ENCODE data around the gene AKR7A3.
"Not testable (repeated sequence)": the region's sequence is repeated elsewhere in the genome, so short reads cannot be mapped to it uniquely, and the experiment has no call there.

Gene AKR7A3

DNA sequence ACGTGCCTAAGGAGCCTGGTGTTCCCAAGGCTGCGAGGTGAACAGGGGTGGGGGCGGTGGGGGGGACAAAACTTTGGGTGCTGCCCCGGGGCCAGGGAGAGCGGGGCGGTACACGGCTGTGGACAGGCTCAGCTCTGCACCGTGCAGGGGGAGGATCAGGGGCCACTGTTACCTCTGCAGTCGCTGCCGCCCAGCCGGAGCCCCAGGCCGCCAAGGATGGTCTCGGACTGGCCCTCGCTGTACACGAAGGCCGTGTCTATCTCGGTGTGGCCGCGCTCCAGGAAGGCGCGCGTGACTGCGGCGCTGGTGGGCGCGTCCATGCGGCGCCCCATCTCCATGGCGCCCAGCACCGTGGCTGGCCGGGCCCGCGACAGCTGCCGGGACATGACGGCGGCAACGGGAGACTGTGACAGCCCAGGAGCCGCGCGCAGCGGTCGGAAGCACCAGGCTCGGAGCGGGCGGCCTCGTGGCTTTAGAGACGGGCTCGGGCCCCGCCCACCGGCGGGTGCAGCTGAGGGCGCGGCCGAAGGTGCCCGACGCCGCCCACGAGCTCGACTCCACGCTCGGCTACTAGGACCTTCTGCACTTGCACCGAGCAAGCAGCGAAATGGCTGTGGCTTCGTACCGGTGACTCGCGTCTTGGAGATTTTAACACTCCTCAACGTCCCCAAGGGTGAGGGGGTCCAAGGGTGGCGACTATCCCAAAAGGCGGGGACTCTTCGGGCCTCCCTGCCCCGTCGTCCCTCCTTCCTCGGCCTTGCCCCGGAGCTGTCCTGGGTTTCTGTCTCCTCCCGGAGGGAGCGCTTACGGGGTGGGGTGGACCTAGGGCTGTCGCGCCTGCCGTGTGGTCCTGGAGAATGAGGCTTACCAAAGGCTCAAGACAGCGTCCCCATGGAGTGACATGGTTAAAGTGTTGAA is at the start of gene AKR7A3:
AKR7A3 (minus strand) TSS at position 447 of the 918 bp plus-strand sequence; CDS start at position 386, 61 bp downstream.
- intact Hi-C loops (cut with micrococcal nuclease); H3K36me3 Mint-ChIP-seq (ENCODE audit: low read depth): not testable (repeated sequence)
- Mint-ChIP-seq H3K4me3 (peak within 1 kb of the TSS; percentile 67), H3K9me3 (peaks cover 11% of the 10 kb centered on the region), H3K27me3 (peaks cover 26% of the 10 kb centered on the region), H3K4me1 (ENCODE audit: low read depth) (peaks cover 11% of the 10 kb centered on the region), H3K27ac (peak within 1 kb of the TSS; percentile 24)

GRCh38 chr1:19338323-19338762 is 49.8 kb upstream of the AKR7A3 start:
- intact Hi-C loops (cut with micrococcal nuclease): no loop called here
- H3K9me3 Mint-ChIP-seq: no peaks in the 10 kb centered on the region
- no peaks in the 10 kb centered on the region for H3K27me3 Mint-ChIP-seq
- no peak overlapping the region for H3K4me3 Mint-ChIP-seq
- peaks cover 80% of the 10 kb centered on the region for H3K36me3 Mint-ChIP-seq (ENCODE audit: low read depth)
- no peak overlapping the region for H3K27ac Mint-ChIP-seq
- peaks cover 12% of the 10 kb centered on the region for H3K4me1 Mint-ChIP-seq (ENCODE audit: low read depth)

DNA sequence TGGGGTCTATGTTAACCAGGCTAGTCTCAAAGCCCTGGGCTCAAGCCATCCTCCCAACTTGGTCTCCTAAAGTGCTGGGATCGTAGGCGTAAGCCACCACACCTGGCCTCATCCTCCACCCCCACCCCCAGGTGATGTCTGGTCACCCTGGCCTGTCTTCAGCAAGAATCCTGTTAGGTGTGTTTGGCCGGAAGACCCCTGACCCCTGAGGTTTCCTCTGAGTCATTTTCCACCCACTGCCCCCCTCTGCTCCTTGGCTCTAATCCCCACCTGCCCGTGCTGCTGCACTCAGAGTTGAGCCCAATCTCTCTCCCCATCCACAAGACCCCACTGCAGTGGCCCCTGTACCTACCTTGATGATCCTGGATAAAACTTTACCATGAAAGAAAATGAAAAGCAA is 48.7 kb upstream of the AKR7A3 start:
- Mint-ChIP-seq H3K27me3 (no peaks in the 10 kb centered on the region), H3K9me3 (no peaks in the 10 kb centered on the region), H3K27ac (peak overlapping the region; percentile 11), H3K4me3 (no peak overlapping the region), H3K4me1 (ENCODE audit: low read depth) (peaks cover 12% of the 10 kb centered on the region), H3K36me3 (ENCODE audit: low read depth) (peaks cover 80% of the 10 kb centered on the region)
- intact Hi-C loops (cut with micrococcal nuclease): no loop called here

- no peak overlapping the region for H3K27ac Mint-ChIP-seq
- H3K27me3 Mint-ChIP-seq: no peaks in the 10 kb centered on the region
- intact Hi-C loops (cut with micrococcal nuclease): no loop called here
- no peaks in the 10 kb centered on the region for H3K9me3 Mint-ChIP-seq
- peaks cover 80% of the 10 kb centered on the region for H3K36me3 Mint-ChIP-seq (ENCODE audit: low read depth)
- H3K4me3 Mint-ChIP-seq: no peak overlapping the region
- H3K4me1 Mint-ChIP-seq (ENCODE audit: low read depth): peaks cover 6% of the 10 kb centered on the region
Measured at GRCh38 chr1:19336543-19336942, 48.0 kb upstream of the AKR7A3 start.

DNA sequence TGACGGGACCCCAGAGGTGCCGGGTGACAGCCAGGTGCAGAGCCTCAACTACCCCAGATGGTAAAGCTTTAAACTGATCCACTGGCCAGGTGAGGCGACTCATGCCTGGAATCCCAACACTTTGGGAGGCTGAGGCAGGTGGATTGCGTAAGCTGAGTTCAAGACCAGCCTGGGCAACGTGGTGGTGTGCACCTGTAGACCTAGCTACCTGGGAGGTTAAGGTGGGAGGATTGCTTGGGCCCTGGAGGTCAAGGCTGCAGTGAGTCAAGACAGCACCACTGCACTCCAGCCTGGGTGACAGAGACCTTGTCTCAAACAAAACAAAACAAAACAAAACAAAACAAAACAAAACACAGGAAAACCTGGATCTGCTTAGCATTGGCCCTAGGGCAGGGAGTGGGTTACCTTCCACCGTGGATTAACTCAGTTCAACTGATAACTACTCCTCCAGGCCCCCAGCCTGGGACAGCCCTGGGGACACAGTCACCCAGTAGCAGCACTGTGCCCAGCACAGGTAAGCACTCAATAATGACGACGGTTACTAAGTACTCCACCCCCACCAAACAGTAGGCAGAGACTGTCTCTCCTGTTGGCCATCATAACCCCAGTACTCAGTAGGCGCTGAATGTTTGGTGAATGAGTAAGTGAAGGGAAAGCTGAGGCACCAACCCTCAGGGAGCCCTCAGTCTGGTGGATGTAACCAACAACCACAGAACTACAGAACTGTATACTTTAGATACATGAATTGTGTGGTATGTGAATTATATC is 45.2 kb upstream of the AKR7A3 start:
- Mint-ChIP-seq H3K27ac (no peak overlapping the region), H3K4me1 (ENCODE audit: low read depth) (no peaks in the 10 kb centered on the region), H3K36me3 (ENCODE audit: low read depth) (peaks cover 80% of the 10 kb centered on the region), H3K9me3 (no peaks in the 10 kb centered on the region), H3K27me3 (no peaks in the 10 kb centered on the region), H3K4me3 (no peak overlapping the region)
- intact Hi-C loops (cut with micrococcal nuclease): no loop called here

- intact Hi-C loops (cut with micrococcal nuclease): no loop called here
- Mint-ChIP-seq H3K36me3 (ENCODE audit: low read depth) (peaks cover 80% of the 10 kb centered on the region), H3K27ac (no peak overlapping the region), H3K4me3 (no peak overlapping the region), H3K9me3 (no peaks in the 10 kb centered on the region), H3K4me1 (ENCODE audit: low read depth) (no peaks in the 10 kb centered on the region), H3K27me3 (no peaks in the 10 kb centered on the region)
Measured at GRCh38 chr1:19332832-19333231, 44.3 kb upstream of the AKR7A3 start.

DNA sequence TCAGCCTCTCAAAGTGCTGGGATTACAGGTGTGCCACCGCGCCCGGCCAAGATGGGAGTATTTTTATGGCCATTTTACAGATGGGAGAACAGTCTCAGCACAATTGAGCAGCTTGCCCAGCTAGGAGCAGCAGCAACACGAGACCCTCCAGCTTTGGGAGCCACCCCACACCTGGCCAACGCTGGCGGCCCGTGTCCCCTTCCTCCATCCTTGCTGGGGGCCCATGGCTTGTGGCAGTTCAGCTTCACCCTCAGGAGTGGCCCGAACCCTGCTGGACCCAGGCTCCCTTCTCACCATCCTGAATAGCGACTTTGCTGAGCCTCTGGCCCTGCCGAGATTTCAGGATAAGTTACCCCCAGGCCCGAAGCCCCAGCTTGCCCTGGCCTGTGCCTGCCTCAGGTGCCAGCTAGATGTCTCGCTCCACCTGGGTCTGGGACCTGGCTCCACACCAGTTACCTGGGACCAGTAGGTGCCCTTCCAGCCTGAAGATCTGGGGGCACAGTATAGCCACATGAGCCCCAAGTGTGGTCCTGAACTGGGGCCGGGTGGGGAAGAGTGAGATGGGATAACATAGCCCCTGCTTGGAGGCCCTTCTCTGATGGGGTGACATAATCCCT is 42.8 kb upstream of the AKR7A3 start:
- H3K4me1 Mint-ChIP-seq (ENCODE audit: low read depth): no peaks in the 10 kb centered on the region
- H3K27me3 Mint-ChIP-seq: no peaks in the 10 kb centered on the region
- H3K36me3 Mint-ChIP-seq (ENCODE audit: low read depth): peaks cover 80% of the 10 kb centered on the region
- intact Hi-C loops (cut with micrococcal nuclease): no loop called here
- no peak overlapping the region for H3K27ac Mint-ChIP-seq
- no peak overlapping the region for H3K4me3 Mint-ChIP-seq
- no peaks in the 10 kb centered on the region for H3K9me3 Mint-ChIP-seq

GRCh38 chr1:19330449-19331135 is 42.0 kb upstream of the AKR7A3 start:
- no peaks in the 10 kb centered on the region for H3K27me3 Mint-ChIP-seq
- H3K4me1 Mint-ChIP-seq (ENCODE audit: low read depth): no peaks in the 10 kb centered on the region
- no peak overlapping the region for H3K4me3 Mint-ChIP-seq
- peak overlapping the region; percentile 20 for H3K27ac Mint-ChIP-seq
- intact Hi-C loops (cut with micrococcal nuclease): no loop called here
- H3K36me3 Mint-ChIP-seq (ENCODE audit: low read depth): peaks cover 84% of the 10 kb centered on the region
- H3K9me3 Mint-ChIP-seq: no peaks in the 10 kb centered on the region

DNA sequence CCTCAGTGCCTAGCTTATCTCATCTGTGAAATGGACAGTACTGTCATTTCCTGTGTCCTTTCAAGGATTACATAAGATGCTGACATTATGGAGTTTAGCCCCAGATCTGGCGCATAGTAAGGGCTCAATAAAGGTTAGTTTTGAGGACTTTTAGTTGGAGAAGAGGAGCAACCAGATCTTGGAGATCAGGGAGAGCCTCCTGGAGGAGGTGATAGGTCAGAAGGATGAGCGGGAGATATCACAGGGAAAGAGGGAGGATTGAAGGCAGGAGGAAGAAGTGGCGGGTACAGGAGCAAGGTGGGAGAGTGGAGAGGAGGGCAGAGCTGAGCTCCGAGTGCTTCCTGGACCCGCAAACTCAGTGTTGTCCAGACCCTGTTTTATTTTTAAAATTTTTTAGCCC is 41.0 kb upstream of the AKR7A3 start:
- H3K27ac Mint-ChIP-seq: peak overlapping the region; percentile 1
- intact Hi-C loops (cut with micrococcal nuclease): no loop called here
- no peaks in the 10 kb centered on the region for H3K9me3 Mint-ChIP-seq
- no peaks in the 10 kb centered on the region for H3K27me3 Mint-ChIP-seq
- peaks cover 5% of the 10 kb centered on the region for H3K4me1 Mint-ChIP-seq (ENCODE audit: low read depth)
- peaks cover 94% of the 10 kb centered on the region for H3K36me3 Mint-ChIP-seq (ENCODE audit: low read depth)
- H3K4me3 Mint-ChIP-seq: no peak overlapping the region

DNA sequence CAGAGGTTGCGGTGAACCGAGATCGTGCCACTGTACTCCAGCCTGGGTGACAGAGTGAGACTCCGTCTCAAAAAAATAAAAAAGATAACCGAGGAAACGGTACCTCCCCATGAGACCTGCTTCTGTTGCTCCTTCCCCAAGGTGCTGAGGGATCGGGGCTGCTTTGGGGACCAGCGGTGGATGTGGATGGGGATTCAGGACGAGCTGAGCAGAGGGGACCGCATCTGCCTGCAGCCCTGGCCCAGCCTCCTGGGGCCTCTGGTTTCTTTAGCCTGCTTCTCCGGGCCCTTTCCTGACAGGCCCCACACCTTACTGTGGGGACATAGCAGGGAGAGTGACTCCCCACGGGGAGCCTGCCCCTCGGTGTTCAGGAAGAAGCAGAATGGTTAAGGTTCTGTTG is 40.6 kb upstream of the AKR7A3 start:
- H3K4me1 Mint-ChIP-seq (ENCODE audit: low read depth): peaks cover 7% of the 10 kb centered on the region
- intact Hi-C loops (cut with micrococcal nuclease): no loop called here
- H3K9me3 Mint-ChIP-seq: no peaks in the 10 kb centered on the region
- no peak overlapping the region for H3K4me3 Mint-ChIP-seq
- peaks cover 98% of the 10 kb centered on the region for H3K36me3 Mint-ChIP-seq (ENCODE audit: low read depth)
- H3K27me3 Mint-ChIP-seq: no peaks in the 10 kb centered on the region
- H3K27ac Mint-ChIP-seq: peak overlapping the region; percentile 1

DNA sequence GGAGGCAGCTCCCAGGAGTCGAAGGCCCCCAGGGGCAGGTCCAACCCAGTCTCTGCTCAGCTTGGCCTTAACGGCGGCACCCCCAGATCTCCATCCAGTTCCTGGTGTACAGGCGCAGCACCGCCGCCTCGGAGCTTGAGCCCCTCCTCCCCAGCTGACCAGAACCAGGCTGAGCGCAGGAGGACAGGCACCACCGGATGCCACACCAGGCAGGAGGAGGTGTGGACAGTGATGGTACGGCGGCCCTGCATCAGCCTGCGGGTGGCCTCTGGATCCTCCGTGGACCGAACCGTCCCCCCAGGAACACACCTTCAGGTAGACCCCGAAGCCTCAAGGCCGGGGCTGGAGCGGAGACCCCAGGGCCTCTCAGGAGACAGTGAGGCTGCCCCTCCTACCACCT is 39.9 kb upstream of the AKR7A3 start:
- intact Hi-C loops (cut with micrococcal nuclease): no loop called here
- Mint-ChIP-seq H3K4me1 (ENCODE audit: low read depth) (peaks cover 8% of the 10 kb centered on the region), H3K27ac (no peak overlapping the region), H3K4me3 (no peak overlapping the region), H3K36me3 (ENCODE audit: low read depth) (peaks cover 100% of the 10 kb centered on the region), H3K9me3 (no peaks in the 10 kb centered on the region), H3K27me3 (no peaks in the 10 kb centered on the region)

- Mint-ChIP-seq H3K27me3 (no peaks in the 10 kb centered on the region), H3K36me3 (ENCODE audit: low read depth) (peaks cover 100% of the 10 kb centered on the region), H3K4me1 (ENCODE audit: low read depth) (peaks cover 16% of the 10 kb centered on the region), H3K27ac (no peak overlapping the region), H3K9me3 (no peaks in the 10 kb centered on the region), H3K4me3 (no peak overlapping the region)
- intact Hi-C loops (cut with micrococcal nuclease): no loop called here
Measured at GRCh38 chr1:19327736-19328135, 39.2 kb upstream of the AKR7A3 start.

DNA sequence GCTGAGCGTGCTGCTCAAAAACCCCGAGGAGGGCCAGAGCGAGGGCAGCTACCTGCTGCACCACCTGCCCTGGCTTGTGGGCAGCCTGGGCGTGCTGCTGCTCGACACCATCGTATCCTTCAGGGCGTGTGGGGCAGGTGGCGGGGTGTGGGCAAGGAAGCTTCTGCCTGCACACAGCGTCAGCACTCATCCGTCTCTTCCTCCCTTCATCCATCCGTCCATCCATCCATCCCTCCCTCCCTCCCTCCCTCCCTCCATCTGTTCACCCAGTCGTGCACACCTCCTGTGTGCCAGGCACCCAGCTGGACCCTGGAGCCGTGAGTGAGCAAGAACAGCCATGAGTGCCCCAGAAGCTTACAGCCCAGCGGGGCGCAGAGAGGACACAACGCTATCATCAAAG is 38.7 kb upstream of the AKR7A3 start:
- intact Hi-C loops (cut with micrococcal nuclease): no loop called here
- no peak overlapping the region for H3K27ac Mint-ChIP-seq
- no peak overlapping the region for H3K4me3 Mint-ChIP-seq
- no peaks in the 10 kb centered on the region for H3K27me3 Mint-ChIP-seq
- H3K9me3 Mint-ChIP-seq: no peaks in the 10 kb centered on the region
- H3K4me1 Mint-ChIP-seq (ENCODE audit: low read depth): peaks cover 20% of the 10 kb centered on the region
- peaks cover 100% of the 10 kb centered on the region for H3K36me3 Mint-ChIP-seq (ENCODE audit: low read depth)
